Esophagus squamous epithelium (tissue), 4 donors: Measurements from ENCODE around the gene PAK6.

Experiments used
- CTCF ChIP-seq, 6 experiments: fragments of 450-650 bp in 4 of 6; fragments of 200-600 bp in 2 of 6; sonication (generic) in 2 of 6; IDR thresholded peaks; one replicate each; pipeline ENCODE4 v1.5.1; 2016 to 2019; ENCODE audit warnings: antibody characterized with exemption in 6 of 6, mild to moderate bottlenecking in 4 of 6, moderate library complexity in 4 of 6
- POLR2A ChIP-seq, 4 donors: fragments of 450-650 bp; IDR thresholded peaks; one replicate each; pipeline ENCODE4 v1.6.1; 2017; ENCODE audit warnings: antibody characterized with exemption in 4 of 4, mild to moderate bottlenecking in 4 of 4, moderate library complexity in 3 of 4

- TF ChIP-seq CTCF (IDR thresholded peaks at IDR 0.05) (peak; percentile 87 to 91 (median 87)), POLR2A (IDR thresholded peaks at IDR 0.05) (no peak)
Measured at GRCh38 chr15:40320931-40321371, 82.1 kb downstream of the PAK6 start.
